Mammary epithelial cell (primary cell): ENCODE results near the gene PDE11A.

Experiments
- CTCF ChIP-seq, 2 donors: IDR thresholded peaks in 1 of 2; conservative IDR thresholded peaks in 1 of 2; 2 replicates each; pipeline ENCODE4 v1.5.1; 2011 to 2012; ENCODE audit warnings: inconsistent platforms in 2 of 2, low read length in 2 of 2, mild to moderate bottlenecking in 2 of 2, control low read depth in 1 of 2, low read depth in 1 of 2; ENCODE audit not compliant: insufficient read depth in 1 of 2; ENCODE audit errors: extremely low read depth in 1 of 2
- EZH2 ChIP-seq: IDR thresholded peaks from 2 replicates; pipeline ENCODE4 v1.6.1; 2012; ENCODE audit warnings: low read length, inconsistent platforms, borderline replicate concordance

DNA sequence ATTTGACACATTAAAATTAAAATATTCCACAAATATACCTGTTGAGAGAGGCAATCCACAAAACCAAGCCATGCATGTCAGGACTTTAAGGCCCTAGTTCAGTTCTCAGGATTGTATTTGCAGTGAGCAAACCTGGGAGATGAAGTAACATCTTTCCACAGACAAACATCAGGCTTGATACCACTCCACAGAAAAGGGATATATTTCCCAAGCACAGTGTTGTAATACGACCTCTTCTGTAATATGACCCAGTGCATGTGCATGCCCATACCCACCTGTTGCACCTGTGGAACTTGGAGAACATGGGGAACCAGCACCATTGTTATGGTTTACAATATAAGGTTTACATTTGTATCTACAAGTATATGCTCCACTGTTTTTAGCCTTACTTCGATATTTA is 184.0 kb downstream of the PDE11A start:
- TF ChIP-seq CTCF (conservative IDR thresholded peaks at IDR 0.05 in 1 of 2, IDR thresholded peaks at IDR 0.05 in 1 of 2; ENCODE audit: extremely low read depth in 1 of 2, insufficient read depth in 1 of 2, low read depth in 1 of 2, low read length in 2 of 2) (no peak), EZH2 (no peak)
